Endothelial cell of umbilical vein (primary cell): Measurements from ENCODE around the gene HIPK4. TPM values are rescaled to one million over a fixed set of nuclear protein-coding genes. Genes with fewer than 3 reads are reported as not detected.

Experiments
- BruUV-seq: library from RNA; stranded (reverse); fragments of 400-500 nt; replicated peaks from 2 replicates; lab custom pipeline; 2021; lab: Mats Ljungman, UMichigan
- CTCF ChIA-PET: fragments of 300-600, 350-600 bp; sonication (Branson Sonifier 250); formaldehyde crosslinking; loops from one replicate; lab custom pipeline; 2021; ENCODE audit warnings: antibody characterized with exemption, inconsistent platforms; lab: Charles Lee
- POLR2A ChIA-PET: fragments of 300-600, 350-600 bp; sonication (Branson Sonifier 250); formaldehyde crosslinking; loops from one replicate; lab custom pipeline; 2021; ENCODE audit warnings: antibody characterized with exemption, inconsistent platforms; lab: Charles Lee
- DNase-seq: peaks from one replicate; pipeline ENCODE4 v3.0.0-alpha.2; 2011; ENCODE audit warnings: low read depth, low spot score
- FAIRE-seq: peaks from 2 replicates; lab custom pipeline; 2011; peaks lifted over from hg19 to GRCh38; lab: Jason Lieb, UNC
- H2AFZ ChIP-seq: 2 replicates; pipeline ENCODE4 v1.6.0; 2012; ENCODE audit warnings: low read depth, low read length, control low read depth, inconsistent platforms
- H3K27ac ChIP-seq: 2 replicates; pipeline ENCODE4 v1.5.1; 2011; ENCODE audit warnings: low read depth, mild to moderate bottlenecking, control low read depth, low read length, moderate library complexity; ENCODE audit not compliant: insufficient read depth
- H3K27me3 ChIP-seq, 2 experiments: 2 replicates each; pipeline versions ENCODE4 v1.6.0 to v1.6.1; 2011; ENCODE audit warnings: low read length in 2 of 2, mixed read lengths in 1 of 2; ENCODE audit not compliant: control insufficient read depth in 2 of 2, insufficient read depth in 2 of 2
- H3K36me3 ChIP-seq, 2 experiments: 2 replicates in 1 of 2; 3 replicates in 1 of 2; pipeline ENCODE4 v1.5.1; 2011; ENCODE audit warnings: low read length in 2 of 2, mild to moderate bottlenecking in 1 of 2, moderate library complexity in 1 of 2; ENCODE audit not compliant: control insufficient read depth in 2 of 2, insufficient read depth in 2 of 2; ENCODE audit errors: extremely low read depth in 1 of 2
- H3K4me1 ChIP-seq: 3 replicates; pipeline ENCODE4 v1.5.1; 2011; ENCODE audit warnings: mild to moderate bottlenecking, low read length; ENCODE audit not compliant: control insufficient read depth, insufficient read depth; ENCODE audit errors: extremely low read depth
- H3K4me2 ChIP-seq: 2 replicates; pipeline ENCODE4 v1.6.1; 2011; ENCODE audit warnings: low read length, control low read depth, mixed read lengths; ENCODE audit not compliant: insufficient read depth
- H3K4me3 ChIP-seq, 3 experiments: fragments of 200-600 bp in 1 of 3; sonication (generic), shearing (Covaris generic) in 1 of 3; replicated peaks in 1 of 3; 2 replicates each; pipeline ENCODE4 v1.5.1; 2011 to 2016; ENCODE audit warnings: control low read depth in 3 of 3, low read length in 3 of 3, mild to moderate bottlenecking in 2 of 3, inconsistent platforms in 1 of 3, low read depth in 1 of 3, moderate library complexity in 1 of 3; ENCODE audit not compliant: insufficient read depth in 1 of 3
- H3K79me2 ChIP-seq: 2 replicates; pipeline ENCODE4 v1.6.0; 2012; ENCODE audit warnings: low read length, inconsistent platforms; ENCODE audit not compliant: control insufficient read depth, insufficient read depth
- H3K9ac ChIP-seq: replicated peaks from 2 replicates; pipeline ENCODE3; 2011; ENCODE audit warnings: low read length, control low read depth; ENCODE audit not compliant: insufficient read depth; ENCODE audit errors: extremely low read depth
- H3K9me1 ChIP-seq: replicated peaks from 3 replicates; pipeline ENCODE4 v1.6.0; 2011; ENCODE audit warnings: mild to moderate bottlenecking, low read length; ENCODE audit not compliant: control insufficient read depth, insufficient read depth; ENCODE audit errors: extremely low read depth
- H3K9me3 ChIP-seq: replicated peaks from 2 replicates; pipeline ENCODE4 v1.5.1; 2012; ENCODE audit warnings: low read length, inconsistent platforms; ENCODE audit not compliant: control insufficient read depth, insufficient read depth
- H4K20me1 ChIP-seq: replicated peaks from 2 replicates; pipeline ENCODE3; 2011; ENCODE audit warnings: mild to moderate bottlenecking, low read length; ENCODE audit not compliant: control insufficient read depth, insufficient read depth; ENCODE audit errors: extremely low read depth
- CTCF ChIP-seq, 2 donors: IDR thresholded peaks; 1 replicate in 1 of 2; 2 replicates in 1 of 2; pipeline ENCODE4 v1.5.1; 2011; ENCODE audit warnings: low read length in 2 of 2, mild to moderate bottlenecking in 2 of 2, moderate library complexity in 2 of 2, control low read depth in 1 of 2, inconsistent platforms in 1 of 2, low read depth in 1 of 2; ENCODE audit not compliant: insufficient read depth in 1 of 2; ENCODE audit errors: extremely low read depth in 1 of 2
- EZH2 ChIP-seq: IDR thresholded peaks from 2 replicates; pipeline ENCODE4 v1.6.1; 2012; ENCODE audit warnings: borderline replicate concordance, low read depth, mild to moderate bottlenecking, moderate library complexity, low read length, inconsistent platforms; ENCODE audit not compliant: severe bottlenecking
- GATA2 ChIP-seq: IDR thresholded peaks from 2 replicates; pipeline ENCODE4 v1.7.0; 2011; ENCODE audit warnings: low read depth, mild to moderate bottlenecking, moderate library complexity, mixed read lengths, low read length; ENCODE audit not compliant: insufficient read length, insufficient read depth
- MYC ChIP-seq: IDR thresholded peaks from one replicate; pipeline ENCODE4 v1.6.1; 2011; ENCODE audit warnings: mild to moderate bottlenecking, low read depth, low read length
- POLR2A ChIP-seq: IDR thresholded peaks from 2 replicates; pipeline ENCODE4 v1.6.1; 2012; ENCODE audit warnings: low read depth, mild to moderate bottlenecking, control low read depth, low read length
- POLR2AphosphoS5 ChIP-seq: IDR thresholded peaks from 2 replicates; pipeline ENCODE4 v1.6.1; 2012; ENCODE audit warnings: low read depth, mild to moderate bottlenecking, control low read depth, low read length, moderate library complexity; ENCODE audit not compliant: insufficient read depth
- dilution Hi-C: fragments of 300-500 bp; cut with MboI; formaldehyde crosslinking; loops from one replicate; pipeline ENCODE4 v1.15.0; 2019; ENCODE audit warnings: low sequenced_read_pairs; ENCODE audit not compliant: extremely low pct_ligation_motif_present
- intact Hi-C: fragments of 100-400 bp; cut with micrococcal nuclease; formaldehyde crosslinking; loops from one replicate; pipeline ENCODE4 v1.10.0; 2022
- polyA plus RNA-seq, 4 experiments: library from polyadenylated mRNA; depleted of rRNA in 3 of 4; stranded (reverse) in 3 of 4; unstranded in 1 of 4; fragments of >200 nt; gene quantifications; 2 replicates each; pipeline versions ENCODE4 v1.2.1 to v1.2.3, GENCODE V29; 2011 to 2012; ENCODE audit warnings: missing spikeins in 1 of 4
- total RNA-seq: library from RNA; stranded (reverse); gene quantifications from 2 replicates; pipeline ENCODE4 v1.2.3, GENCODE V29; 2021

Gene HIPK4
- total and polyA plus RNA-seq, 2 donors (not counting 3 experiments of a cell fraction or from before 2014, with no cell fraction given): 0.12 TPM; not detected in 1

GRCh38 chr19:40348961-40349507 is 40.9 kb downstream of the HIPK4 start:
- H3K27me3 ChIP-seq: no peaks in the 10 kb centered on the region
- no peaks in the 10 kb centered on the region for H3K9me1 ChIP-seq
- peaks cover 13% of the 10 kb centered on the region for H3K4me1 ChIP-seq
- FAIRE-seq (no peak), DNase-seq (peak; percentile 55)
- peak overlapping the region; percentile 97 for H3K4me2 ChIP-seq
- dilution Hi-C loops: no loop called here
- H4K20me1 ChIP-seq: no peaks in the 10 kb centered on the region
- peak overlapping the region; percentile 69 for H3K27ac ChIP-seq
- ChIA-PET POLR2A (interaction anchor here (0.9 kb wide), 1 partner anchor 17 kb away, joined by 6 read pairs; no protein-coding TSS in a partner anchor), CTCF (interaction anchor here (1.2 to 1.6 kb wide), 2 partner anchors 27 to 250 kb away, joined by 3 read pairs; no protein-coding TSS in a partner anchor)
- peak overlapping the region; percentile 93 for H2AFZ ChIP-seq
- H3K36me3 ChIP-seq: no peaks in the 10 kb centered on the region
- H3K4me3 ChIP-seq: peak overlapping the region; percentile 65 to 98 (median 91)
- BruUV-seq: TSS peak; percentile 68
- H3K9me3 ChIP-seq: no peaks in the 10 kb centered on the region
- TF ChIP-seq GATA2: no peak
- TF ChIP-seq POLR2A: no peak
- TF ChIP-seq POLR2AphosphoS5: no peak
- TF ChIP-seq CTCF (IDR thresholded peaks at IDR 0.05; ENCODE audit: extremely low read depth in 1 of 2, insufficient read depth in 1 of 2, low read depth in 1 of 2, low read length in 2 of 2): no peak
- TF ChIP-seq MYC: no peak
- no peak for TF ChIP-seq EZH2
- intact Hi-C loops: loop anchor here (1.0 to 5.0 kb wide), 6 partner anchors 53 to 248 kb away; partner anchors contain the start of genes AKT2, BLVRB and SPTBN4
- H3K79me2 ChIP-seq: peaks cover 31% of the 10 kb centered on the region
- peak overlapping the region; percentile 92 for H3K9ac ChIP-seq
